Measurements from ENCODE around the gene ANKRD30B. TPM values are rescaled to one million over a fixed set of nuclear protein-coding genes. Genes with fewer than 3 reads are reported as not detected.
"Not testable (repeated sequence)": the region's sequence is repeated elsewhere in the genome, so short reads cannot be mapped to it uniquely, and the experiment has no call there.

The ANKRD30B gene
- total and polyA plus RNA-seq, 8 donors = 0.06 to 1.2 (median 0.56) TPM; not detected in 2

- FAIRE-seq (no peak), ATAC-seq (no peak), DNase-seq (peak in 2 of 6 donors; percentile 5 to 39)
- Histone ChIP-seq H3K36me3 (no peaks in the 10 kb centered on the region), H3K27ac (no peak overlapping the region), H3K27me3 (peaks cover 0 to 8% (median 0%) of the 10 kb centered on the region in 4 donors), H3K4me3 (no peak overlapping the region), H3K9me3 (no peaks in the 10 kb centered on the region), H3K4me1 (no peaks in the 10 kb centered on the region)
- TF ChIP-seq, protein P1, sequence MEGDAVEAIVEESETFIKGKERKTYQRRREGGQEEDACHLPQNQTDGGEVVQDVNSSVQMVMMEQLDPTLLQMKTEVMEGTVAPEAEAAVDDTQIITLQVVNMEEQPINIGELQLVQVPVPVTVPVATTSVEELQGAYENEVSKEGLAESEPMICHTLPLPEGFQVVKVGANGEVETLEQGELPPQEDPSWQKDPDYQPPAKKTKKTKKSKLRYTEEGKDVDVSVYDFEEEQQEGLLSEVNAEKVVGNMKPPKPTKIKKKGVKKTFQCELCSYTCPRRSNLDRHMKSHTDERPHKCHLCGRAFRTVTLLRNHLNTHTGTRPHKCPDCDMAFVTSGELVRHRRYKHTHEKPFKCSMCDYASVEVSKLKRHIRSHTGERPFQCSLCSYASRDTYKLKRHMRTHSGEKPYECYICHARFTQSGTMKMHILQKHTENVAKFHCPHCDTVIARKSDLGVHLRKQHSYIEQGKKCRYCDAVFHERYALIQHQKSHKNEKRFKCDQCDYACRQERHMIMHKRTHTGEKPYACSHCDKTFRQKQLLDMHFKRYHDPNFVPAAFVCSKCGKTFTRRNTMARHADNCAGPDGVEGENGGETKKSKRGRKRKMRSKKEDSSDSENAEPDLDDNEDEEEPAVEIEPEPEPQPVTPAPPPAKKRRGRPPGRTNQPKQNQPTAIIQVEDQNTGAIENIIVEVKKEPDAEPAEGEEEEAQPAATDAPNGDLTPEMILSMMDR (IDR thresholded peaks at IDR 0.05) = no peak
- WGBS, 2 donors = 90 to 94% methylated on average over 17 to 18 of the region's 18 CpGs
- intact Hi-C loops (cut with DNase I) = no loop called here
These were observed 1.1 kb upstream of the ANKRD30B start for GRCh38 chr18:14746897-14747296.

- ATAC-seq = no peak
- H3K9me3 ChIP-seq = no peaks in the 10 kb centered on the region
- H3K27ac ChIP-seq = no peak overlapping the region
- H3K27me3 ChIP-seq = peaks cover 0 to 8% (median 0%) of the 10 kb centered on the region in 4 donors
- no peak for FAIRE-seq
- no peaks in the 10 kb centered on the region for H3K36me3 ChIP-seq
- TF ChIP-seq, protein P1 (IDR thresholded peaks at IDR 0.05) = no peak
- peak in 2 of 6 donors; percentile 14 to 52 for DNase-seq
- intact Hi-C loops (cut with DNase I) = no loop called here
- H3K4me3 ChIP-seq = no peak overlapping the region
- 29 to 33% methylated on average over 15 of the region's 15 CpGs for WGBS, 2 donors
- H3K4me1 ChIP-seq = no peaks in the 10 kb centered on the region
These were observed 524 bp downstream of the ANKRD30B start for GRCh38 chr18:14748496-14748895.

- H3K27ac ChIP-seq; H3K9me3 ChIP-seq; ATAC-seq; FAIRE-seq; intact Hi-C loops (cut with DNase I); H3K27me3 ChIP-seq; H3K4me3 ChIP-seq; H3K4me1 ChIP-seq; H3K36me3 ChIP-seq: not testable (repeated sequence)
- peak in 2 of 6 donors; percentile 9 to 25 for DNase-seq
- WGBS, 2 donors = 41 to 59% methylated on average over 5 of the region's 5 CpGs
These were observed 15.6 kb downstream of the ANKRD30B start for GRCh38 chr18:14763566-14763965.

GRCh38 chr18:14767474-14767873 is 19.5 kb downstream of the ANKRD30B start:
- H3K9me3 ChIP-seq = no peaks in the 10 kb centered on the region
- no peaks in the 10 kb centered on the region for H3K27me3 ChIP-seq
- H3K4me3 ChIP-seq = no peak overlapping the region
- no peak overlapping the region for H3K27ac ChIP-seq
- no peak for ATAC-seq
- H3K4me1 ChIP-seq = no peaks in the 10 kb centered on the region
- FAIRE-seq = no peak
- TF ChIP-seq, protein P1 (IDR thresholded peaks at IDR 0.05) = no peak
- no peak for DNase-seq
- H3K36me3 ChIP-seq = no peaks in the 10 kb centered on the region
- intact Hi-C loops (cut with DNase I) = no loop called here

DNA sequence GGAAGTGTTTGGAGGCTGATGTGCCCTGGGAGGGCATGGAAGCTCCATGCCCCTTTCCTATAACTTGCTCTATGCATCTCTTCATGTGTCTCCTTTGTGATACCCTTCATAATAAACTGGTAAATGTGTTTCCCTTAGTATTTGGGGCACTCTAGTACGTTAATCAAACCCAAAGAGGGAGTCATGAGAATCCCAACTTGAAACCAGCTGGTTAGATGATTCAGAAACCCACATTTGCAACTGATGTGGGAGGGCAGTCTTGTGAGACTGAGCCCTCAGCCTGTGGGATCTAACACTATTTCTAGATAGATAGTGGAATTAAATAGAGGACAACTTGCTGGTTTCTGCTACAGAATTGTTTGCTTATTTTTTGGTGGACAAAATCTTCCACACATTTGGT is 20.3 kb downstream of the ANKRD30B start:
- intact Hi-C loops (cut with DNase I) = no loop called here
- H3K36me3 ChIP-seq = no peaks in the 10 kb centered on the region

More for the DNA sequence above, 20.3 kb downstream of the ANKRD30B start:
- H3K4me3 ChIP-seq = no peak overlapping the region
- DNase-seq (no peak), ATAC-seq (no peak), FAIRE-seq (no peak)
- TF ChIP-seq, protein P1 (IDR thresholded peaks at IDR 0.05) = no peak
- WGBS, 2 donors = 17 to 26% methylated on average over 1 of the region's 1 CpG
- H3K9me3 ChIP-seq = no peaks in the 10 kb centered on the region
- no peaks in the 10 kb centered on the region for H3K4me1 ChIP-seq
- no peak overlapping the region for H3K27ac ChIP-seq
- H3K27me3 ChIP-seq = no peaks in the 10 kb centered on the region

All from pancreas (tissue), 10 donors.